Measurements from ENCODE around the gene RNF180.

- TF ChIP-seq CTCF (IDR thresholded peaks at IDR 0.05) (no peak), POLR2AphosphoS5 (IDR thresholded peaks at IDR 0.05) (no peak)
Measured at GRCh38 chr5:64295101-64295500, 129.5 kb downstream of the RNF180 start.
